DND-41 (cell line): ENCODE data around the gene NT5C3A.

Experiments
- ATAC-seq: fragments of 200-7000 bp; cut with Tn5 transposase; 3 replicates; pipeline ENCODE4 v1.9.1; 2021; ENCODE audit warnings: low read depth; ENCODE audit not compliant: insufficient read depth
- DNase-seq: peaks from one replicate; pipeline ENCODE4 v3.0.0-alpha.2; 2020
- H2AFZ ChIP-seq: 2 replicates; pipeline ENCODE4 v1.6.0; 2012; ENCODE audit warnings: low read depth, low read length
- H3K27ac ChIP-seq: 2 replicates; pipeline ENCODE4 v1.5.1; 2012; ENCODE audit warnings: low read length, inconsistent platforms
- H3K27me3 ChIP-seq: fragments of 200-600 bp; sonication (generic); 2 replicates; pipeline ENCODE4 v1.6.0; 2012; ENCODE audit warnings: low read length, mild to moderate bottlenecking, inconsistent platforms; ENCODE audit not compliant: insufficient read depth, poor library complexity
- H3K36me3 ChIP-seq: 2 replicates; pipeline ENCODE4 v1.5.1; 2012; ENCODE audit warnings: low read length, inconsistent platforms; ENCODE audit not compliant: insufficient read depth
- H3K4me1 ChIP-seq: 2 replicates; pipeline ENCODE4 v1.5.1; 2012; ENCODE audit warnings: mild to moderate bottlenecking, low read length; ENCODE audit not compliant: insufficient read depth
- H3K4me2 ChIP-seq: 2 replicates; pipeline ENCODE4 v1.6.0; 2012; ENCODE audit warnings: mild to moderate bottlenecking, moderate library complexity, low read length, inconsistent platforms; ENCODE audit not compliant: insufficient read depth
- H3K4me3 ChIP-seq, 2 experiments: fragments of 200-600 bp in 1 of 2; shearing (Covaris generic) in 1 of 2; 2 replicates each; pipeline ENCODE4 v1.5.1; 2012 to 2016; ENCODE audit warnings: inconsistent platforms in 2 of 2, low read length in 2 of 2, mild to moderate bottlenecking in 2 of 2, low read depth in 1 of 2, moderate library complexity in 1 of 2
- H3K79me2 ChIP-seq: 2 replicates; pipeline ENCODE4 v1.6.0; 2012; ENCODE audit warnings: low read length, inconsistent platforms; ENCODE audit not compliant: insufficient read depth
- H3K9ac ChIP-seq: 2 replicates; pipeline ENCODE4 v1.6.0; 2012; ENCODE audit warnings: low read depth, mild to moderate bottlenecking, inconsistent platforms, low read length, moderate library complexity
- H3K9me3 ChIP-seq: 2 replicates; pipeline ENCODE4 v1.5.1; 2012; ENCODE audit warnings: low read length, moderate library complexity, mild to moderate bottlenecking, inconsistent platforms; ENCODE audit not compliant: insufficient read depth, severe bottlenecking
- H4K20me1 ChIP-seq: 2 replicates; pipeline ENCODE4 v1.6.0; 2012; ENCODE audit warnings: low read length; ENCODE audit not compliant: insufficient read depth
- CTCF ChIP-seq: IDR thresholded peaks from 2 replicates; pipeline ENCODE4 v1.5.1; 2012; ENCODE audit warnings: borderline replicate concordance, low read length, moderate library complexity, mild to moderate bottlenecking; ENCODE audit not compliant: poor library complexity, severe bottlenecking; ENCODE audit errors: extremely low read depth
- EZH2 ChIP-seq: IDR thresholded peaks from 3 replicates; pipeline ENCODE4 v1.6.1; 2012; ENCODE audit warnings: borderline replicate concordance, low read depth, mild to moderate bottlenecking, moderate library complexity, low read length, inconsistent platforms; ENCODE audit not compliant: severe bottlenecking

The NT5C3A gene

GRCh38 chr7:33109005-33109757, 46.6 kb upstream of the NT5C3A start, which contains the start of gene RP9:
Gene RP9 (minus strand): TSS chr7:33109404. CDS start chr7:33109372, 32 bp downstream.
- Histone ChIP-seq H3K79me2 (peaks cover 54% of the 10 kb centered on the region), H3K4me1 (peaks cover 36% of the 10 kb centered on the region), H2AFZ (peak within 1 kb of the TSS; percentile 97), H3K36me3 (peaks cover 3% of the 10 kb centered on the region), H4K20me1 (peaks cover 13% of the 10 kb centered on the region; the same call in 1 of the 2 replicates), H3K9me3 (no peaks in the 10 kb centered on the region), H3K9ac (peak within 1 kb of the TSS; percentile 96), H3K27ac (peak within 1 kb of the TSS; percentile 73), H3K4me3 (peak within 1 kb of the TSS; percentile 75 to 96), H3K27me3 (peaks cover 12% of the 10 kb centered on the region), H3K4me2 (peak within 1 kb of the TSS; percentile 91)
- TF ChIP-seq EZH2: no peak
- TF ChIP-seq CTCF: peak; percentile 64
- ATAC-seq (peak; percentile 90), DNase-seq (peak; percentile 80)

DNA sequence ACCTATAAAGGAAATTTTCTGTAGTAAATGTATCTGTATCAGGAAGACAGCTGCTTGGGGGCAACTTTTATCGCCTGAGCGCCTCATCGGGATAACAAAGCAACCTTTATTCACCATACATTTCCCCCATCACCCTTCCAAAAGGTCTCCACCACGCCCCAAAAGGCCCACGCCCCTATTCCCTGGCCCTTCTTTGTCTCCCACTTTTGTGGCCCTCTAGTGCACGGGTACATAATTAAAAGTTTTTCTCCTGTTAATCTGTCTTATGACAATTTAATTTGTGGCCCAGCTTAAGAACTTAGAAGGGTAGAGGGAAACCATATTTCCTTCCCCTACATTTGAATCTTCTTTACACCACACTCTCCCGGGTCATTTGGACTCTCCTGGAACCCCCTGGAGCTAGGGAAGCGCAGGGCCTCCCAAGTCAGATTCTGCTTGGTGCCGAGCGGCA, 46.0 kb upstream of the NT5C3A start:
- Histone ChIP-seq H3K27ac (peak overlapping the region; percentile 73), H3K36me3 (peaks cover 5% of the 10 kb centered on the region), H2AFZ (peak overlapping the region; percentile 97), H3K79me2 (peaks cover 60% of the 10 kb centered on the region), H3K4me1 (peaks cover 36% of the 10 kb centered on the region), H3K4me3 (peak overlapping the region; percentile 75 to 96), H3K4me2 (peak overlapping the region; percentile 91), H4K20me1 (peaks cover 15% of the 10 kb centered on the region; the same call in 1 of the 2 replicates), H3K9me3 (no peaks in the 10 kb centered on the region), H3K9ac (peak overlapping the region; percentile 96), H3K27me3 (peaks cover 12% of the 10 kb centered on the region)
- peak; percentile 5 for TF ChIP-seq CTCF
- TF ChIP-seq EZH2: no peak
- ATAC-seq: peak; percentile 17
- DNase-seq: peak; percentile 28

GRCh38 chr7:33107136-33108066, 44.8 kb upstream of the NT5C3A start:
- peak overlapping the region; percentile 96 for H3K9ac ChIP-seq
- TF ChIP-seq EZH2 (no peak), CTCF (peak; percentile 63)
- H3K79me2 ChIP-seq: peaks cover 72% of the 10 kb centered on the region
- peak overlapping the region; percentile 73; the same call in 1 of the 2 replicates for H3K27ac ChIP-seq
- H3K9me3 ChIP-seq: no peaks in the 10 kb centered on the region
- peak overlapping the region; percentile 75 to 96; a peak in 3 of 4 replicates for H3K4me3 ChIP-seq
- peaks cover 36% of the 10 kb centered on the region for H3K4me1 ChIP-seq
- peaks cover 20% of the 10 kb centered on the region; the same call in 1 of the 2 replicates for H4K20me1 ChIP-seq
- peaks cover 17% of the 10 kb centered on the region for H3K36me3 ChIP-seq
- DNase-seq (peak; percentile 61), ATAC-seq (peak; percentile 50)
- H2AFZ ChIP-seq: no peak overlapping the region
- H3K27me3 ChIP-seq: peaks cover 7% of the 10 kb centered on the region
- peak overlapping the region; percentile 91 for H3K4me2 ChIP-seq
